Psoas muscle (tissue), 8 donors: Measurements from ENCODE around the gene URGCP. TPM values are rescaled to one million over a fixed set of nuclear protein-coding genes. Genes with fewer than 3 reads are reported as not detected.
A peak's percentile ranks its signal among the peaks of the same experiment; 100 is the strongest.

Source experiments
- ATAC-seq, 4 donors: fragments of 200-7000 bp; cut with Tn5 transposase; one replicate each; pipeline ENCODE4 v1.9.1; 2020; ENCODE audit warnings: moderate library complexity in 3 of 4, mild to moderate bottlenecking in 2 of 4
- DNase-seq, 2 donors: peaks; one replicate each; pipeline ENCODE4 v3.0.0-alpha.2; 2020
- H3K27ac ChIP-seq: fragments of 200-600 bp; one replicate; pipeline ENCODE4 v1.8.0; 2022
- H3K27me3 ChIP-seq, 3 donors: fragments of 200-600 bp in 1 of 3; one replicate each; pipeline versions ENCODE4 v1.6.1 to v1.8.0; 2013 to 2022; ENCODE audit warnings: low read length in 2 of 3, mild to moderate bottlenecking in 2 of 3, moderate library complexity in 1 of 3; ENCODE audit not compliant: insufficient read depth in 3 of 3
- H3K36me3 ChIP-seq, 2 donors: fragments of 200-600 bp in 1 of 2; one replicate each; pipeline versions ENCODE4 v1.6.1 to v1.8.0; 2013 to 2022; ENCODE audit warnings: low read depth in 1 of 2, mild to moderate bottlenecking in 1 of 2, moderate library complexity in 1 of 2; ENCODE audit not compliant: insufficient read depth in 1 of 2
- H3K4me1 ChIP-seq: fragments of 200-600 bp; one replicate; pipeline ENCODE4 v1.8.0; 2022
- H3K4me3 ChIP-seq: fragments of 200-600 bp; one replicate; pipeline ENCODE4 v1.8.0; 2022; ENCODE audit warnings: mild to moderate bottlenecking
- H3K9me3 ChIP-seq: fragments of 200-600 bp; one replicate; pipeline ENCODE4 v1.8.0; 2022
- whole genome bisulfite sequencing, 3 donors: extraction: QIAGEN DNeasy Blood & Tissue Kit; methylation state at CpG; one replicate each; pipeline versions ENCODE4 v1.1.6 to v1.1.7; 2013; 5-methylcytosine and 5-hydroxymethylcytosine counted together
- intact Hi-C, 2 donors: fragments of 100-400 bp; cut with DNase I; formaldehyde crosslinking; loops; one replicate each; pipeline versions ENCODE4 v1.11.0 to v1.14.2; 2022
- polyA plus RNA-seq, 3 donors: library from polyadenylated mRNA; stranded (reverse); fragments of 200-250 nt; gene quantifications; one replicate each; pipeline ENCODE4 v1.2.3, GENCODE V29; 2013
- total RNA-seq, 4 donors: library from RNA; stranded (reverse); fragmentation: NEBNext Ultra II Directional in 2 of 4; extraction: Animal tissue kit (Norgen Biotek cat#: 25700) in 2 of 4; gene quantifications; one replicate each; pipeline versions ENCODE4 v1.2.1 to v1.2.4, GENCODE V29; 2021 to 2023
- TF ChIP-seq, protein P1 (sequence below): fragments of 200-600 bp; IDR thresholded peaks from one replicate; pipeline ENCODE4 v1.8.0; 2022; ENCODE audit warnings: antibody characterized with exemption
- donor health status: healthy with polysubstance abuse.
- donor health status: DM: no; HTN: no; CAD: no; lungs with moderate emphysema.
- donor health status: Bipolar disorder and iron deficiency.
- donor health status: healthy.
- donor health status: DM: yes; HTN: yes; CAD: no.
- donor health status: DM: no; HTN: no; CAD: no.
- donor health status: DM: no; HTN: no; CAD: no.
- donor health status: DM: yes; HTN: yes; CAD: no.

The URGCP gene
- total and polyA plus RNA-seq, 7 donors: 19.2 to 54.4 (median 41.3) TPM

GRCh38 chr7:43938892-43939482 lies 32.6 kb upstream of the URGCP start:
- Histone ChIP-seq H3K27me3 (no peaks in the 10 kb centered on the region), H3K4me3 (no peak overlapping the region), H3K9me3 (no peaks in the 10 kb centered on the region), H3K36me3 (peaks cover 0 to 31% of the 10 kb centered on the region in 2 donors), H3K27ac (peak overlapping the region; percentile 11), H3K4me1 (no peaks in the 10 kb centered on the region)
- peak; percentile 63 to 91 (median 82) for ATAC-seq
- WGBS, 3 donors: 56 to 64% (median 62%) methylated on average over 4 of the region's 4 CpGs
- TF ChIP-seq, protein P1, sequence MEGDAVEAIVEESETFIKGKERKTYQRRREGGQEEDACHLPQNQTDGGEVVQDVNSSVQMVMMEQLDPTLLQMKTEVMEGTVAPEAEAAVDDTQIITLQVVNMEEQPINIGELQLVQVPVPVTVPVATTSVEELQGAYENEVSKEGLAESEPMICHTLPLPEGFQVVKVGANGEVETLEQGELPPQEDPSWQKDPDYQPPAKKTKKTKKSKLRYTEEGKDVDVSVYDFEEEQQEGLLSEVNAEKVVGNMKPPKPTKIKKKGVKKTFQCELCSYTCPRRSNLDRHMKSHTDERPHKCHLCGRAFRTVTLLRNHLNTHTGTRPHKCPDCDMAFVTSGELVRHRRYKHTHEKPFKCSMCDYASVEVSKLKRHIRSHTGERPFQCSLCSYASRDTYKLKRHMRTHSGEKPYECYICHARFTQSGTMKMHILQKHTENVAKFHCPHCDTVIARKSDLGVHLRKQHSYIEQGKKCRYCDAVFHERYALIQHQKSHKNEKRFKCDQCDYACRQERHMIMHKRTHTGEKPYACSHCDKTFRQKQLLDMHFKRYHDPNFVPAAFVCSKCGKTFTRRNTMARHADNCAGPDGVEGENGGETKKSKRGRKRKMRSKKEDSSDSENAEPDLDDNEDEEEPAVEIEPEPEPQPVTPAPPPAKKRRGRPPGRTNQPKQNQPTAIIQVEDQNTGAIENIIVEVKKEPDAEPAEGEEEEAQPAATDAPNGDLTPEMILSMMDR: no peak
- DNase-seq: peak; percentile 19 to 62
- intact Hi-C loops: no loop called here

DNA sequence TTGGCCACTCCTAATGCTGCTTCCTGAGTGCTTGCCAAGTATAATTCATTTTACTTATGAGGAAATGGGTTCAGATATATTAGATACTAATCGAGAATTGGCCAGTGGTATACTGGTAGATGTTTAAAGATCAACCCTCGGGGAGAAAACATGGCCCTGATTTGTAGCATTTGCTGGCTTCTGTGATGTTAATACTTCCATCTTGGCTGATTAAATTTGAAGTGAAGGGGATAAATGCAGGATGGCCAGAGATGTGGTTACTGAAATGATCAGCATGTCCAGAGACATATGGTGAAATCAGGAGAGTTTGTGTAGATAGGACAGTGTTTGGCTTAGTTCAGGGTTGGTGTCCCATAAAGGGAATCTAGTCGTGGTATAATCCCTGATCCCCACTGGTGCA lies 31.0 kb upstream of the URGCP start:
- no peaks in the 10 kb centered on the region for H3K27me3 ChIP-seq
- no peaks in the 10 kb centered on the region for H3K4me1 ChIP-seq
- ATAC-seq (no peak), DNase-seq (no peak)
- TF ChIP-seq, protein P1: no peak
- H3K9me3 ChIP-seq: no peaks in the 10 kb centered on the region
- 54 to 58% (median 55%) methylated on average over 3 of the region's 3 CpGs for WGBS, 3 donors
- no peak overlapping the region for H3K27ac ChIP-seq
- peaks cover 0 to 19% of the 10 kb centered on the region in 2 donors for H3K36me3 ChIP-seq
- no peak overlapping the region for H3K4me3 ChIP-seq
- intact Hi-C loops: no loop called here

DNA sequence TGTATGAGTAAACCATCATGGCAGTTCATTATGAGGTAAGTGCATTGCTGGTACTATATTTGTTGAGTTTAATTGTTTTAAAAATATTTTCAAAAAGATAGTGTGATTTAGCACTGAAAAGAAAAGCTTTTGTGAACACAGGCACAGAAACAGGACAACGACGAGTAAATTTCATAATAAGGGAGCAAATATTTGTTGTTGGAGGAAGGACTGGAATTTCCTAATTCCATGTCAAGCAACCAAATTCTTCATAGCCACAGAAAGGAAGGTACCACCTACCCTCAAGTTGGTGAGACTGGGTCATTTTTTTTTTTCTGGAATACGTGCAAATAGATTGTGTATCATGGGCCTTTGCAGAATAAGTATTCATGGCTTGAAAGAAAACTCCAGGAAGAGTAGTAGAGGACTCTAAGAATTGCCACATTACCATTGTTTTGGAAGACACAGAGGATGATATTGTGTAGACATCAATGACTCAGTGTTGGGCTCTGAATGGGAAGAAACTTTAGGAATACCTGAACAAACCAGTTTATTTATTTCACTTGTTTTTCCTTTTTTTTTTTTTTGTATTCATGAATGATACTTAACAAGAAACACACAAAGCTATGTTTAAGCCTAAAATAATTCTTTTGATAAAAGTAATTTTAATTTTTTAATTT lies 27.6 kb upstream of the URGCP start:
- peaks cover 0 to 3% of the 10 kb centered on the region in 2 donors for H3K36me3 ChIP-seq
- H3K4me3 ChIP-seq: no peak overlapping the region
- no peaks in the 10 kb centered on the region for H3K27me3 ChIP-seq
- no peak for ATAC-seq
- H3K4me1 ChIP-seq: no peaks in the 10 kb centered on the region
- 94 to 98% (median 96%) methylated on average over 3 of the region's 3 CpGs for WGBS, 3 donors
- TF ChIP-seq, protein P1: no peak
- H3K27ac ChIP-seq: no peak overlapping the region
- no peaks in the 10 kb centered on the region for H3K9me3 ChIP-seq
- DNase-seq: no peak
- intact Hi-C loops: no loop called here

- WGBS, 3 donors: 80 to 83% (median 83%) methylated on average over 7 of the region's 7 CpGs
- peaks cover 8% of the 10 kb centered on the region for H3K4me1 ChIP-seq
- H3K4me3 ChIP-seq: no peak overlapping the region
- no peak overlapping the region for H3K27ac ChIP-seq
- no peaks in the 10 kb centered on the region for H3K9me3 ChIP-seq
- no peaks in the 10 kb centered on the region for H3K27me3 ChIP-seq
- no peaks in the 10 kb centered on the region for H3K36me3 ChIP-seq
- ATAC-seq (no peak), DNase-seq (no peak)
- TF ChIP-seq, protein P1: no peak
- intact Hi-C loops: no loop called here
These were observed 24.9 kb upstream of the URGCP start for GRCh38 chr7:43931346-43931745.
